Endothelial cell of umbilical vein (primary cell): Measurements from ENCODE around the gene PTPRD. TPM values are rescaled to one million over a fixed set of nuclear protein-coding genes. Genes with fewer than 3 reads are reported as not detected.

Source experiments
- BruUV-seq: library from RNA; stranded (reverse); fragments of 400-500 nt; replicated peaks from 2 replicates; lab custom pipeline; 2021; lab: Mats Ljungman, UMichigan
- CTCF ChIA-PET: fragments of 300-600, 350-600 bp; sonication (Branson Sonifier 250); formaldehyde crosslinking; loops from one replicate; lab custom pipeline; 2021; ENCODE audit warnings: antibody characterized with exemption, inconsistent platforms; lab: Charles Lee
- POLR2A ChIA-PET: fragments of 300-600, 350-600 bp; sonication (Branson Sonifier 250); formaldehyde crosslinking; loops from one replicate; lab custom pipeline; 2021; ENCODE audit warnings: antibody characterized with exemption, inconsistent platforms; lab: Charles Lee
- DNase-seq: peaks from one replicate; pipeline ENCODE4 v3.0.0-alpha.2; 2011; ENCODE audit warnings: low read depth, low spot score
- FAIRE-seq: peaks from 2 replicates; lab custom pipeline; 2011; peaks lifted over from hg19 to GRCh38; lab: Jason Lieb, UNC
- H2AFZ ChIP-seq: 2 replicates; pipeline ENCODE4 v1.6.0; 2012; ENCODE audit warnings: low read depth, low read length, control low read depth, inconsistent platforms
- H3K27ac ChIP-seq: 2 replicates; pipeline ENCODE4 v1.5.1; 2011; ENCODE audit warnings: low read depth, mild to moderate bottlenecking, control low read depth, low read length, moderate library complexity; ENCODE audit not compliant: insufficient read depth
- H3K27me3 ChIP-seq, 2 experiments: 2 replicates each; pipeline versions ENCODE4 v1.6.0 to v1.6.1; 2011; ENCODE audit warnings: low read length in 2 of 2, mixed read lengths in 1 of 2; ENCODE audit not compliant: control insufficient read depth in 2 of 2, insufficient read depth in 2 of 2
- H3K36me3 ChIP-seq, 2 experiments: 2 replicates in 1 of 2; 3 replicates in 1 of 2; pipeline ENCODE4 v1.5.1; 2011; ENCODE audit warnings: low read length in 2 of 2, mild to moderate bottlenecking in 1 of 2, moderate library complexity in 1 of 2; ENCODE audit not compliant: control insufficient read depth in 2 of 2, insufficient read depth in 2 of 2; ENCODE audit errors: extremely low read depth in 1 of 2
- H3K4me1 ChIP-seq: 3 replicates; pipeline ENCODE4 v1.5.1; 2011; ENCODE audit warnings: mild to moderate bottlenecking, low read length; ENCODE audit not compliant: control insufficient read depth, insufficient read depth; ENCODE audit errors: extremely low read depth
- H3K4me2 ChIP-seq: 2 replicates; pipeline ENCODE4 v1.6.1; 2011; ENCODE audit warnings: low read length, control low read depth, mixed read lengths; ENCODE audit not compliant: insufficient read depth
- H3K4me3 ChIP-seq, 3 experiments: fragments of 200-600 bp in 1 of 3; sonication (generic), shearing (Covaris generic) in 1 of 3; replicated peaks in 1 of 3; 2 replicates each; pipeline ENCODE4 v1.5.1; 2011 to 2016; ENCODE audit warnings: control low read depth in 3 of 3, low read length in 3 of 3, mild to moderate bottlenecking in 2 of 3, inconsistent platforms in 1 of 3, low read depth in 1 of 3, moderate library complexity in 1 of 3; ENCODE audit not compliant: insufficient read depth in 1 of 3
- H3K79me2 ChIP-seq: 2 replicates; pipeline ENCODE4 v1.6.0; 2012; ENCODE audit warnings: low read length, inconsistent platforms; ENCODE audit not compliant: control insufficient read depth, insufficient read depth
- H3K9ac ChIP-seq: replicated peaks from 2 replicates; pipeline ENCODE3; 2011; ENCODE audit warnings: low read length, control low read depth; ENCODE audit not compliant: insufficient read depth; ENCODE audit errors: extremely low read depth
- H3K9me1 ChIP-seq: replicated peaks from 3 replicates; pipeline ENCODE4 v1.6.0; 2011; ENCODE audit warnings: mild to moderate bottlenecking, low read length; ENCODE audit not compliant: control insufficient read depth, insufficient read depth; ENCODE audit errors: extremely low read depth
- H3K9me3 ChIP-seq: replicated peaks from 2 replicates; pipeline ENCODE4 v1.5.1; 2012; ENCODE audit warnings: low read length, inconsistent platforms; ENCODE audit not compliant: control insufficient read depth, insufficient read depth
- H4K20me1 ChIP-seq: replicated peaks from 2 replicates; pipeline ENCODE3; 2011; ENCODE audit warnings: mild to moderate bottlenecking, low read length; ENCODE audit not compliant: control insufficient read depth, insufficient read depth; ENCODE audit errors: extremely low read depth
- CTCF ChIP-seq, 2 donors: IDR thresholded peaks; 1 replicate in 1 of 2; 2 replicates in 1 of 2; pipeline ENCODE4 v1.5.1; 2011; ENCODE audit warnings: low read length in 2 of 2, mild to moderate bottlenecking in 2 of 2, moderate library complexity in 2 of 2, control low read depth in 1 of 2, inconsistent platforms in 1 of 2, low read depth in 1 of 2; ENCODE audit not compliant: insufficient read depth in 1 of 2; ENCODE audit errors: extremely low read depth in 1 of 2
- EZH2 ChIP-seq: IDR thresholded peaks from 2 replicates; pipeline ENCODE4 v1.6.1; 2012; ENCODE audit warnings: borderline replicate concordance, low read depth, mild to moderate bottlenecking, moderate library complexity, low read length, inconsistent platforms; ENCODE audit not compliant: severe bottlenecking
- FOS ChIP-seq: IDR thresholded peaks from 2 replicates; pipeline ENCODE4 v1.6.1; 2011; ENCODE audit warnings: mild to moderate bottlenecking, low read length, moderate library complexity, borderline replicate concordance; ENCODE audit not compliant: insufficient read depth
- GATA2 ChIP-seq: IDR thresholded peaks from 2 replicates; pipeline ENCODE4 v1.7.0; 2011; ENCODE audit warnings: low read depth, mild to moderate bottlenecking, moderate library complexity, mixed read lengths, low read length; ENCODE audit not compliant: insufficient read length, insufficient read depth
- JUN ChIP-seq: IDR thresholded peaks from 2 replicates; pipeline ENCODE4 v1.6.1; 2011; ENCODE audit warnings: borderline replicate concordance, low read depth; ENCODE audit not compliant: insufficient read length, insufficient read depth
- MAX ChIP-seq: IDR thresholded peaks from 2 replicates; pipeline ENCODE4 v1.6.1; 2011; ENCODE audit not compliant: insufficient read depth, insufficient read length
- MYC ChIP-seq: IDR thresholded peaks from one replicate; pipeline ENCODE4 v1.6.1; 2011; ENCODE audit warnings: mild to moderate bottlenecking, low read depth, low read length
- POLR2A ChIP-seq: IDR thresholded peaks from 2 replicates; pipeline ENCODE4 v1.6.1; 2012; ENCODE audit warnings: low read depth, mild to moderate bottlenecking, control low read depth, low read length
- POLR2AphosphoS5 ChIP-seq: IDR thresholded peaks from 2 replicates; pipeline ENCODE4 v1.6.1; 2012; ENCODE audit warnings: low read depth, mild to moderate bottlenecking, control low read depth, low read length, moderate library complexity; ENCODE audit not compliant: insufficient read depth
- dilution Hi-C: fragments of 300-500 bp; cut with MboI; formaldehyde crosslinking; loops from one replicate; pipeline ENCODE4 v1.15.0; 2019; ENCODE audit warnings: low sequenced_read_pairs; ENCODE audit not compliant: extremely low pct_ligation_motif_present
- intact Hi-C: fragments of 100-400 bp; cut with micrococcal nuclease; formaldehyde crosslinking; loops from one replicate; pipeline ENCODE4 v1.10.0; 2022
- polyA plus RNA-seq, 4 experiments: library from polyadenylated mRNA; depleted of rRNA in 3 of 4; stranded (reverse) in 3 of 4; unstranded in 1 of 4; fragments of >200 nt; gene quantifications; 2 replicates each; pipeline versions ENCODE4 v1.2.1 to v1.2.3, GENCODE V29; 2011 to 2012; ENCODE audit warnings: missing spikeins in 1 of 4
- total RNA-seq: library from RNA; stranded (reverse); gene quantifications from 2 replicates; pipeline ENCODE4 v1.2.3, GENCODE V29; 2021

The PTPRD gene
- total and polyA plus RNA-seq, 2 donors (not counting 3 experiments of a cell fraction or from before 2014, with no cell fraction given) = 5.5 to 5.7 TPM

- ChIA-PET POLR2A (no interaction called here), CTCF (no interaction called here)
- no peak for DNase-seq
- H3K79me2 ChIP-seq = no peaks in the 10 kb centered on the region
- no peak overlapping the region for H3K4me2 ChIP-seq
- H3K36me3 ChIP-seq = no peaks in the 10 kb centered on the region
- H3K27me3 ChIP-seq = peaks cover 13 to 22% of the 10 kb centered on the region in 2 experiments
- no peak overlapping the region for H3K27ac ChIP-seq
- no peaks in the 10 kb centered on the region for H3K9me1 ChIP-seq
- dilution Hi-C loops = no loop called here
- H3K4me3 ChIP-seq = no peak overlapping the region
- no peaks in the 10 kb centered on the region for H4K20me1 ChIP-seq
- peaks cover 4% of the 10 kb centered on the region for H3K4me1 ChIP-seq
- H2AFZ ChIP-seq = no peak overlapping the region
- intact Hi-C loops = no loop called here
- H3K9ac ChIP-seq = no peak overlapping the region
- no peaks in the 10 kb centered on the region for H3K9me3 ChIP-seq
- BruUV-seq = no TSS peak
- FAIRE-seq = no peak
- TF ChIP-seq POLR2AphosphoS5 = no peak
- TF ChIP-seq MYC = no peak
- no peak for TF ChIP-seq POLR2A
- TF ChIP-seq FOS = no peak
- TF ChIP-seq EZH2 = no peak
- no peak for TF ChIP-seq MAX
- TF ChIP-seq GATA2 = no peak
- no peak for TF ChIP-seq JUN
- no peak for TF ChIP-seq CTCF (IDR thresholded peaks at IDR 0.05; ENCODE audit: extremely low read depth in 1 of 2, insufficient read depth in 1 of 2, low read depth in 1 of 2, low read length in 2 of 2)
Observed at GRCh38 chr9:8860086-8860485, 1752.7 kb downstream of the PTPRD start.
